ENCODE results near the gene LIMS1. TPM values are rescaled to one million over a fixed set of nuclear protein-coding genes. Genes with fewer than 3 reads are reported as not detected.
"Not testable (repeated sequence)": the region's sequence is repeated elsewhere in the genome, so short reads cannot be mapped to it uniquely, and the experiment has no call there.

The LIMS1 gene, protein sequence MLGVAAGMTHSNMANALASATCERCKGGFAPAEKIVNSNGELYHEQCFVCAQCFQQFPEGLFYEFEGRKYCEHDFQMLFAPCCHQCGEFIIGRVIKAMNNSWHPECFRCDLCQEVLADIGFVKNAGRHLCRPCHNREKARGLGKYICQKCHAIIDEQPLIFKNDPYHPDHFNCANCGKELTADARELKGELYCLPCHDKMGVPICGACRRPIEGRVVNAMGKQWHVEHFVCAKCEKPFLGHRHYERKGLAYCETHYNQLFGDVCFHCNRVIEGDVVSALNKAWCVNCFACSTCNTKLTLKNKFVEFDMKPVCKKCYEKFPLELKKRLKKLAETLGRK
- polyA plus RNA-seq (ENCODE audit: insufficient read length), result 57.1 TPM
- long read RNA-seq, donor 1, full-length matches to known transcripts, result 27 of 69 reads
- long read RNA-seq, donor 1, partial matches to known transcripts, result 42 of 69 reads
- long read RNA-seq, donor 1, other reads (novel, unspliced or antisense), result 0 of 69 reads
- long read RNA-seq, donor 2, full-length matches to known transcripts, result 13 of 21 reads
- long read RNA-seq, donor 2, partial matches to known transcripts, result 8 of 21 reads
- long read RNA-seq, donor 2, other reads (novel, unspliced or antisense), result 0 of 21 reads
- long read RNA-seq, donor 3, full-length matches to known transcripts, result 14 of 22 reads
- long read RNA-seq, donor 3, partial matches to known transcripts, result 8 of 22 reads
- long read RNA-seq, donor 3, other reads (novel, unspliced or antisense), result 0 of 22 reads
- long read RNA-seq, donor 4, partial matches to known transcripts, result 0 of 1 reads
- long read RNA-seq, donor 4, other reads (novel, unspliced or antisense), result 0 of 1 reads
- long read RNA-seq, donor 5, full-length matches to known transcripts, result 13 of 13 reads
- long read RNA-seq, donor 5, partial matches to known transcripts, result 0 of 13 reads
- long read RNA-seq, donor 5, other reads (novel, unspliced or antisense), result 0 of 13 reads
- long read RNA-seq, donor 6, full-length matches to known transcripts, result 22 of 30 reads
- long read RNA-seq, donor 6, partial matches to known transcripts, result 8 of 30 reads
- long read RNA-seq, donor 6, other reads (novel, unspliced or antisense), result 0 of 30 reads
- long read RNA-seq, donor 7, full-length matches to known transcripts, result 17 of 17 reads
- long read RNA-seq, donor 7, partial matches to known transcripts, result 0 of 17 reads
- long read RNA-seq, donor 7, other reads (novel, unspliced or antisense), result 0 of 17 reads
- long read RNA-seq, donor 8, full-length matches to known transcripts, result 2 of 2 reads
- long read RNA-seq, donor 8, partial matches to known transcripts, result 0 of 2 reads
- long read RNA-seq, donor 8, other reads (novel, unspliced or antisense), result 0 of 2 reads

DNA sequence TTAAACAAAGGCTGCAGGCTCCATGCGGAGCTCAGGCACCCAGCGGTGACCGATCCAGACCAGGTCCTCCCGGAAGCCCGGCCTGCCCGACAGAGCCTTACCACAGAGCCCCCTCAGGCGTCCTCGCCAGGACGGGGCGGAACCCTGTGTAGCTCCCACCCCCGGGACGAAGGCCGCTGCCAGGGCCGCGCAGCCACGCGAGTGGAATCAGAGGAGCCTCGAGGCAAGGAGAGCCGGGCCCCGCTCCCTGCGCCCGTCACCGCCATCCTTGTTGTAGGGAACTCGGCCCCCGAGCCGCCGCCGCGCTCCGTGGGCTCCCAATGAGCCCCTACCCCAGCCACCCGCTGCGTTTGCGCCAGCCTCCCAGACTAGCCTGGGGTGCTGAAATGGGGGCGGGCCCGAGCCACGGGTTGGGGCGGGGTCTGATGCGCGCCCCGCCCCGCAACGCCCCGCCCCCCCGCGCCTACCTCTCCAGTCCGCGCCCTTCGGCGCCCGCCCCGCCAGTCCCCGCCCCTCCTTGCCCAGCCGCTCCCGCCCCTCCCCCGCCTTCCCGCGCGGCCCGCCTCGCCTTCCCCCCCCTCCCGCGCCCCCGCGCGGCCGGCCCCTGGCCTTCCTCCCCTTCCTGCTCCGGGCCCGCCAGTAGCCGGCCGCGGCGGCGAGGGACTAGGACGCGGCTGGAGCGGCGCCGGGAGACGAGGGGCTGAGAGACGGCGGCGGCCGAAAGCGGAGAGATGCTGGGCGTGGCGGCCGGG lies at the start of gene LIMS1:
LIMS1 (plus strand) TSS at position 639 of the 752 bp plus-strand sequence; CDS start at position 732, 93 bp downstream.
- DNase-seq, result peak; percentile 90

DNA sequence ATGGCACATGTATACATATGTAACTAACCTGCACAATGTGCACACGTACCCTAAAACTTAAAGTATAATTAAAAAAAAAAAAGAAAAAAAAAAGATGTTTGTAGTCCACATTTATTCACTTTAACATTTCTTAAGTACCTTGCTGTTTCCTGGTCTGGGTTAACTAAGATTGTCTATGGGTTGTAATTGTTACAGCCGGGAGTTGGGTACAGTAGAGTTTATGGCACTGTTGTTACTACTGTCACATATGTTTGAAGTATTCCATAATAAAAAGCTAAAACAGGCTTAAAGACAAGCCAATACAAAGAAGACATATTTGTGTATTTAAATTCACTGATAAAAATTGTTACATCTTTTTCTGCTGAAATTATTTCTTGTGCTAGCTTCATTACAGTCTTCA lies 49.0 kb upstream of the LIMS1 start:
- no peak for DNase-seq

DNA sequence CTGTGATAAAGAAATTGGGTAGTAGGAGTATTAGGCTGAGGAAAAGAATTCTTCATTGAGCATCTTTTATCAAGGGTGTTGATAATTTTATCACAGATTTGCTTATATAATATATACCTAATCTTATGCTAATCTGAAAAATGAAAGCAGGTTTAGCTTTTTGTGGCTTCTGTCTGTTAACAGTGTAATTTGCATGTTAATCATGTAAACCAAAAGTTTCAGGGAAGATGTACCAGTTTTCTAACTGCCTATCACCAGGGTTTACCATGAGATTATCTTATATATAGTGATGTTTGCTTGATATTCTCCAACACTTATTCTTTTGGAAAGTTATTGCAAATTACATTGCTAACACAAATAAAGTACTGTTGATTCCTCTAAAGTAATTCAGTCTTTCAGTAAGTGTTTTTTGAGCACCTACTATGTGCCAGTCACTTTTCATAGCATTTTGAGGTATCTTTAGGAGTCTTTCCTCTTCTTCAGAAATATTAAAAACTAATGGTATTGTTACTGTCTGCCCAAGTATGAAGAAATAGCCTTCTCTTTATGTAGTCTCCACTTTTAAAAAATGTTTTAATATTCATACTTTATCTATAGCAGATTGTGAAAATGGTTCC lies 43.7 kb upstream of the LIMS1 start:
- no peak for DNase-seq

DNA sequence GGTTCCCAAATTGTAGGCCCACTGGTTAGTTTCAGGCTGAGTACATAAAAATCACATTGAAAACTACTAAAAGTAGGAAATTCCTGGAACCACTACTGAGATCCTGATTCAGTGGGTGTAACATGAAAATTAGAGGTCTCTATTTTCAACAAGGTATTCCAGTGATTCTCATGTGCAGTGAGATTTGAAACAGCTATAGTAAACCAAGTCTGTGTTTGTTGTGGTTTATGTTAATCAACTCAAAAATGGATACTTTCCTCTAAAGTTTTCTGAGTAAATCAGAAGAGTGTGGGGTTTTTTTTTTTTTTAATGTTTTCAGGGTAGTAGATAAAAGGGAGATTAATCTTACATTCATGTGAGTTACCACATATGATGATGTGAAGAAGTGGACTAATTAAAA lies 42.4 kb upstream of the LIMS1 start:
- no peak for DNase-seq

DNA sequence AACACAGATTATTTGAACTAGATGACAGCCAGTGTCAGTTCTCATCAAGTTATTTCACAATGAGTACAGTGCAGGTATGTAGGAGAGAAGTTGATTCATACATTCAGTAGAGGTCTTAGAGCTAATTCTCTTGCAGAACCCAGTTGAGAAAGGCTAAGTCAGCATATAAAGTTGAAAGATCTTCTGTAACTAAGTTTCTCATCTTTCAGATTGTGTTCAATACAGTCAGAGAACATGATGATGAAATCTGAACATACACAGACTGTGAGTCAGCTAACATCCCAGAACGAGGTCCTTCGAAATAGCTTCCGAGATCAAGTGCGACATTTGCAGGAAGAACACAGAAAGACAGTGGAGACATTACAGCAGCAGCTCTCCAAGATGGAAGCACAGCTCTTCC lies 41.9 kb upstream of the LIMS1 start:
- DNase-seq, result no peak

DNA sequence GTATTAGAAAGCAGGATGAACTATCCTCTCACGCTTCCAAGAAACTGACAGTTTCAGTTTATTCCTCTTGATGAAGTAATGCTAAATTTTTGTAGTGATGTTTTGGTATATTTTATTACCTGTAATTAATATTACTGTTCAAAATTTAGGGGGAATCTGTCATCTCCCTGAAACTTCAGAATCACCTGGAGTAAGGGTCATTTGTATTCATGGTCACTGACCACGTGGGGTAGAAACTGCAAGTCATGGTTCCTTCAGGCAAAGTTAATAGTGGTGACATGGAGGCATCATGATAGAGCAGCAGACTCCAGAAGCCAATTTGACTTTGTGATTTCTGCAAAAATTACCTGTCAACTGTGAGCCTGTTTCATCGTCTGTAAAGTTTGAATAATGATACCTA lies 38.1 kb upstream of the LIMS1 start:
- not testable (repeated sequence) for DNase-seq

DNA sequence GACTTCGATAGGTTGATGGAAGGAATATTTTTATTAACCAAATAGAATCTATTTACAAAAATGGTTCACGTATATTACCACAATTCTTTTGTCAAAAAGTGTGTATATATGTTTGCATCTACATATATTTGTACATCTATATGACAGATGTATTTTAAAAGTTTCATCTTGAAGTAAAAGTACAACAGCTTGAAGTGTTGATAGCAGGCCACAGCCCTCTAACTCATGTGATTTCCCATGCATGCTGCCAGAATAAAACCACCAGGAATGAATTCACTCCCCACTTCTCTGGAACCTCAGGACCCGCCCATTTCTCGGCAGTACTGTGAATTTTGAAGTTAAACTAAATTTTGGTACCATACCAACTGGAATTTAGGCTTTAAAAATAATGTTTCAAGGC lies 26.6 kb upstream of the LIMS1 start:
- DNase-seq, result not testable (repeated sequence)

DNA sequence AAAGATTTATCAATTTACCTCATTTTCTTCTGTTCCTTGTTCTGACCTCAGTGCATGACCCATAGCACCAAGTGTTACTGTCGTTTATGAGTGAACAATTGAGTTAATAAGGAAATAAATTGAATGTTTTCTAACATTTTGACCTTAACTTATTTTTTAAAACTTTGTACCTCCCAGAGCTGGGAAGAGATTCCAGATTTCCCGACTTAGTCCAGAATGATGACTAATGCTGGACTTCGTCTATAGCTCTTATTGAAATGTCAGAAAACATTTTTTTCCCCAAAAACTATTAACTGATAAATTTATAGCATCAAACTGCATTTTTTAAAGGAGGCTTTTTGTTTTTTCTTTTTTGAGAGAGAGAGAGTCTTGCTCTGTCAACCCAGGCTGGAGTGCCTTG lies 21.8 kb upstream of the LIMS1 start:
- not testable (repeated sequence) for DNase-seq

DNA sequence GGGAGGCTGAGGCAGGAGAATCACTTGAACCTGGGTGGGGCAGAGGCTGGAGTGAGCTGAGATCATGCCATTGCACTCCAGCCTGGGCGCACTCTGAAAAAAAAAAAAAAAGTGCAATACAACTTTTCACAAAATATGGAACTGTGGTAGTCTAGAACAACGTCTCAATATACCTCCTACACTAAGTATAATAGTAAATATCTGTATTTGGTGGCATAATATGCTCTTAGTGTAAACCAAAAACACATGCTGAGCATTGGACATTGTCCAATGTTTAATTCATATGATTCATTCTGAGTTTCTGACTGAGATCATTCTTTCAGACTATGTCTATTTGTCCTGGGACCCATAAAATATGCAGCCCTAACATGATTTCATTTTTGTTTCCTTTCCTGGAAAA lies 19.8 kb upstream of the LIMS1 start:
- not testable (repeated sequence) for DNase-seq

DNA sequence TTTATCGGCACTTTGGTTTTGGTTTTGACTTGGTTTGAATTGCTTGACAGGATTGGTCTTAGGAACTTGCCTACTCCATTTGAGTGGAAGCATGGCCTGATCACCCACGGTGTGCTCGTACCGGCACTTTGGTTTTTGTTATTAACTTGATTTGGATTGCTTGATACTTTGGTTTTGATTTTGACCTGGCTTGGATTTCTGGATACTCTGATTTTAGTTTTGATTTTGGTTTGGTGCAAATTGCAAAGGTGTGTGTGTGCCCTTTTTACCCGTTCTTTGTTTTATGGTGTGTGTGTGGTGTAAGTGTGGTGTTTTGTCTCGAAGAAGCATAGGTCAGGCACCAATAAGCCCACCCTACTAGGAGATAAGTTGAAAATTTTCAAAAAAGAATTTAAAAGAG lies 9.6 kb upstream of the LIMS1 start:
- DNase-seq, result not testable (repeated sequence)

DNA sequence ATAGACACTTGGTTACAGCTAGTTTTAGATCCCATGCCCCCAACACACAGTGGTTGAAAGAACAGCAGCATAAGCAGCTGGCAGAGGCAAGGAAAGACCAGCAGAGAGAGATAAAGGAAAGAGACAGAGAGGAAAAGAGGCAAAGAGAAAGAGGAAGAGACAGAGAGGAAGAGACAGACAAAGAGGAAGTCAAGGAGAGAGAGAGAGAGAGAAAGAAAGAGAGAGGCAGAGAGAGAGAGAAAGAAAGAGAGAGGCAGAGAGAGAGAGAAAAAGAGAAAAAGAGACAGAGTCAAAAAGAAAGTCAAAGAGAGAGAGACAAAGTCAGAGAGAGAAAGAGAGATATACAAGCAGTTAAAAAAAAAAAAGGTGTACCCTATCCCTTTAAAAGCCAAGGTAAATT lies 9.0 kb upstream of the LIMS1 start:
- DNase-seq, result not testable (repeated sequence)

DNA sequence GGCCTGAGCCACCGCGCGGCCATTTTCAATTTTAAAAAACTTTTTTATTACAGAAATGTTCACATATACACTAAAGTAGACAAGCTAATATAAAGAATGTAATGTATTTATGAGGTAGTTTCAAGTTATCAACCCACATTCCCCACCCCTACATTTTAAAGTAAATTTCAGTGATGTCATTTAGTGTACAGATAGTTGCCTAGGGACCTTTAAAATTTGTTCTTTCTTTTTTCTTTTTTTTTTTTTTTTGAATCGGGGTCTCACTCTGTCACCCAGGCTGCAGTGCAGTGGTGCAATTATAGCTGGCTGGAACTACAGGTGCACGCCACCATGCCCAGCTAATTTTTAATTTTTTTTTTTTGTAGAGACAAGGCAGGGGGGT lies 2.6 kb upstream of the LIMS1 start:
- DNase-seq, result no peak

DNA sequence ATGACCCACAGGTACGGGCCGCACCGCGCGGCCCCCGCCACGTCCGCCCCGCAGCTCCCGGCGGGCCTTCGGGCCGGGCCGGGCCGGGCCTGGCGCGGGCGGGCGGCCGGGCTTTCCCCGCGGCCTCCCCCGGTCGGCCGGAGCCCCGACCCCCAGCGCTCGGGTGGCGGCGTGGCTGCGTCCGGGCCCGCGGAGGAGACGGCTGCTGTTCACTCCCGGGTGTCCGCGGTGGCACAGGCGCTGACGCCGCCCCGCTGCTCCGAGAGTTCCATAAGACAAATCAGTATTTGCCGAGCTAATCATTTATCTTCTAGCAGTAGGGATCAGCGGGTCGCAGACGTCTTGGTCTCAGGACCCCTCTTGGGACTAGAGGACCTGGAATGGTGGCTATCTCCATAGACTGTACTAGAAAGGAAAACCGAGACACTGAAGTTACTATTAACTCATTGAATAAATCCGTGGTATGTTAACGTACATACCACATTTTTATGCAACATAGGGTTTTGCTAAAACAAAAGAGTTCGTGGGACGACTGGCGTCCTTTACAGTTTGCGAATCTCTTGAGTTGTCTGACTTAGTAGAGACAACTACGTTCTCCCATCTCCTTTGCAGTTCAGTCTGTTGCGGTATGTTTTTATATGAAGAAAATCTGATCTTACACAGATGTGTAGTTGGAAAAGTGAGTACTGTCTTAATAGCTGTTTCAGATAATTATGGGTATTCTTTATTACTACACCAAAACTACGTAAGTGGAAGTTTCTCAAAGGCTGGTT lies 500 bp downstream of the LIMS1 start:
- DNase-seq, result peak; percentile 58

DNA sequence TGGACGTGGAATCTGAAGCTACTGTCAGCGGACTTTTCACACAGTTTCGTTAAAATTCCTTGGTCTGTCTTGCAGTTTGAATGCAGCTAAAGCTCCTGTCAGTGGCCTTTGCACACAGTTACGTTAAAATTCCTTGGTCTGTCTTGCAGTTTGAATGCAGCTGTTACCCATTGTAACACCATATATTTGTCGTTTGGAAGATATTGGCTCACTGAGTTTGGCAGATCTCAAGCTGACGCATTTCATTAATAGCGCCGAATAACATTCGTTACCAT lies 1.0 kb downstream of the LIMS1 start:
- DNase-seq, result no peak

DNA sequence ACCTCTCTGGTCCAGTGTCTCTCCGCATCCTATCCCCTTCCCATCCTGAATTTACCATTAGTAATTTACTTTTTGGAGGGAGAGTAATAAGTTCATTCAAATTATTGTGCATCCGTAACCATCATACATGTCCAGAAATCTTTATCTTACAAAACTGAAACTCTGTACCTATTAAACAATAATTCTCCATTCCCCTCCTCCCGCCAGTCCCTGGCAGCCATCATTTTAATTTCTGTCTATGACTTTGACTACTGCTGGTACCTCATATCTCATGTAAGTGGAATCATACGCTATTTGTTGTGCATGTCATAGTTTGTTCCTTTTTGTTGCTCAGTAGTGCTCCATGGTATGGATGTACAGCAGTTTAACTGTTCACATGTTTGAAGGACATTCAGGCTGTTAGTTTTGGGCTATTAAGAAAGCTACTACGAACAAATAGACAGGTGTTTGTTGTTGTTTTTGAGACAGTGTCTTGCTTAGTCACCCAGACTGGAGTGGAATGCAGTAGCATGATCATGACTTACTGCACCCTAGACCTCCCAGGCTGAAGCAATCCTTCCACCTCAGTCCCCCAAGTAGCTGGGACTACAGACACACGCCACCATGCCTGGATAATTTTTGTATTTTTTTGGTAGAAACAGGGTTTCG lies 2.0 kb downstream of the LIMS1 start:
- DNase-seq, result no peak

DNA sequence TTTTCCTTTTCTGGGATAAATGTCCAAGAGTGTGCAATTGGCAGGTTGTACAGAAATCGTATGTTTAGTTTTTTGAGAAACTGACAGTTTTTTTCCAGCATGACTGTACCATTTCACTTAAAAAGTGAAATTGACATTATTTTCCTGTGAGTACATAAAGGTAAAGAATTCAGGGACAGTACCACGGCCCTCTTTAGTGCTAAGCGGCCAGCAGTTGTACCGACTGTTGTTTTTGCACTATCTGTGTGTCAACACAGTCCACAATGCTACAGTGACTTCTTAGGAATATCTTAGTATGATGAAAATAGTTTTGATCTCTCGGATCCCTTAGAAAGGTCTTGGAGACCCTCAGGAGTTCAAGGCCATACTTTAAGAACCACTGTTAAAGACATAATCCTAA lies 2.6 kb downstream of the LIMS1 start:
- DNase-seq, result no peak

DNA sequence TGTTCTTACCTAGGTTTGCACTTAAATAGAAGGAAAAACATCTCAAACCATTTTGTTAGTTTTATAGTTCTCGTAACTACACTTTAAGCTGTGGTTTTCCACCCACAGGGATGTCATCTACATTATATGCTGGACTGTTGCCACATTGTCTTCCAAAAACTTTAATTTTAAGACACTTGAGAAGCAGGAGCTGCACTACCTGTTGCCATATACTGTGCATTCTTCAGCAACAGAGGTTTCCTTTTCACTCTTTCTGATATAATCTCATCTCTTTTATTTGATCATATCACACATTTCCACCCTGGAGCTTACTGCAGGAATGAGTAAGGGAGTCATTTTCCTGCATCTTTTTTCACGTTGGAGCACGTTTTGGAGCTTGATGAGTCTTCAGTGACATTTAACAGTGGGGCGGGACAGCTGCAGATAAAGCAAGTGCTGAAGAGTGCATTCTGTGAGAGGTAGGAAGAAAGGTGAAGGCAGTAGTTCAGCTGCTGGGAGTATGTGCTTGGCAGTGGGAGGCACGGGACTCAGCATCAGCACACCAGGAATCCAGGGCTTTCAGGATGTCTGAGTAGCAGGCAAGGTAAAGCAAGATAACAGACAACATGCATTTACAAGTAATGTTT lies 3.8 kb downstream of the LIMS1 start:
- DNase-seq, result no peak

DNA sequence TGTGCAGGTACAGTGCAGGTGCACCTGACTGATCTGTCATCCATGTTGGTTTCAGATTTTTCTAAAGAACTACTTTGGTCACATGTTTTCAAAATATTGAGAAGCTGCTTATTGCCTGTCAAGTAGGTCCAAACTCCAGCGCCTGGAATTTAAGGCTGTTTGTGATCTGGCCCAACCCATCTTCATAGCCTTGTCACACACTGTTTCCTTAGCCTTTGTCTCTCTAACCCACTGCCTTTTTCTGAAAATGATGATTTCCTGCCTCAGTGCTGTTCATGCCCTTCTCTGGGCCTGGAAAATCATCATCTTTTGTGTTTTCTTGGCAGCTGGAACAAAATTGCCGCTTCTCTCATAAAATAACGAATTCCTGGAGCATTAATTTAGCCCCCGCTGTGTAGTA lies 7.2 kb downstream of the LIMS1 start:
- DNase-seq, result no peak

DNA sequence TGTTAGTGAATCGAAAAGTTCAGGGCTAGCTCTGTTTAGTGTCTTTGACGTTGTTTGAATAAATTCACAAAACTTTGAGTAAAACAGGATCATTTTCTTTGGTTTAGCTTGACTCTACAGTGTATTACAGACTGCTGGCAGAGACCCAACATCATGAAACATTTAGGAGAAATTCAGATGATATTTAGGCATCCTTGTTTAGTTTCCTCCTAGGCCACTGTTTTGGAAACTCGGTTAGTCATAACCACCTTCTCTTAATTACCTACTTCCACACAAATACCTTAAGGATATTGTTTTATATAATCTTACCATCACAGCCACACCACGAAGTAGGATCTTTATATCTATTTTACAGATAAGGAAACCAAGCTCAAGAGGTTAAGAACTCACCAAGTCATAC lies 7.8 kb downstream of the LIMS1 start:
- DNase-seq, result no peak

Data from left kidney (tissue), 8 donors.